ENCODE data around the gene ELMO1.

GRCh38 chr7:36878288-36878687 lies 570.4 kb downstream of the ELMO1 start:
- TF ChIP-seq CTCF (IDR thresholded peaks at IDR 0.05) (no peak), POLR2A (IDR thresholded peaks at IDR 0.05) (no peak)

Measured in body of pancreas (tissue), 4 donors.